Naive thymus-derived CD4-positive, alpha-beta T cell (primary cell): Measurements from ENCODE around the gene MAT2B. TPM values are rescaled to one million over a fixed set of nuclear protein-coding genes. Genes with fewer than 3 reads are reported as not detected.
"Not testable (repeated sequence)": the region's sequence is repeated elsewhere in the genome, so short reads cannot be mapped to it uniquely, and the experiment has no call there.

Experiments used
- ATAC-seq: fragments of 150-1000 bp; cut with Tn5 transposase; 2 replicates; pipeline ENCODE4 v1.10.0; 2021; ENCODE audit warnings: mild to moderate bottlenecking, moderate library complexity
- CTCF ChIA-PET: fragments of 350-600 bp; sonication (Branson Sonifier 250); formaldehyde crosslinking; loops from one replicate; lab custom pipeline; 2021; ENCODE audit warnings: antibody characterized with exemption; lab: Charles Lee
- POLR2A ChIA-PET: fragments of 350-600 bp; sonication (Branson Sonifier 250); formaldehyde crosslinking; loops from one replicate; lab custom pipeline; 2021; ENCODE audit warnings: antibody characterized with exemption, inconsistent platforms; lab: Charles Lee
- DNase-seq, 9 donors: peaks; one replicate each; pipeline versions ENCODE4 v3.0.0 to v3.0.0-alpha.2; 2020 to 2022; ENCODE audit warnings: mixed read lengths in 1 of 9
- H3K27ac ChIP-seq: one replicate; pipeline ENCODE4 v1.7.0; 2013; ENCODE audit warnings: mild to moderate bottlenecking, low read depth, low read length, moderate library complexity
- H3K27me3 ChIP-seq, 2 donors: one replicate each; pipeline ENCODE4 v1.7.0; 2013; ENCODE audit warnings: low read length in 2 of 2, mild to moderate bottlenecking in 2 of 2, moderate library complexity in 2 of 2; ENCODE audit not compliant: control insufficient read depth in 2 of 2, insufficient read depth in 2 of 2
- H3K36me3 ChIP-seq, 3 experiments: 1 replicate in 2 of 3; 2 replicates in 1 of 3; pipeline ENCODE4 v1.7.0; 2013; ENCODE audit warnings: low read length in 3 of 3, mild to moderate bottlenecking in 3 of 3, moderate library complexity in 1 of 3; ENCODE audit not compliant: insufficient read depth in 3 of 3, control insufficient read depth in 2 of 3
- H3K4me1 ChIP-seq, 2 donors: one replicate each; pipeline ENCODE4 v1.7.0; 2013; ENCODE audit warnings: low read length in 2 of 2, mild to moderate bottlenecking in 2 of 2, moderate library complexity in 1 of 2; ENCODE audit not compliant: control insufficient read depth in 2 of 2, insufficient read depth in 2 of 2
- H3K4me3 ChIP-seq: 2 replicates; pipeline ENCODE4 v1.7.0; 2013; ENCODE audit warnings: mild to moderate bottlenecking, low read length
- H3K9me3 ChIP-seq, 3 experiments: 1 replicate in 2 of 3; 2 replicates in 1 of 3; pipeline ENCODE4 v1.7.0; 2013; ENCODE audit warnings: low read length in 3 of 3; ENCODE audit not compliant: control insufficient read depth in 2 of 3
- H3K27ac Mint-ChIP-seq, 9 donors: one replicate each; pipeline ENCODE4 v1.8.0; 2020 to 2022; ENCODE audit warnings: mixed read lengths in 9 of 9, mild to moderate bottlenecking in 8 of 9, moderate library complexity in 5 of 9, inconsistent platforms in 2 of 9
- H3K27me3 Mint-ChIP-seq, 5 donors: one replicate each; pipeline ENCODE4 v1.8.0; 2021 to 2022; ENCODE audit warnings: mixed read lengths in 5 of 5, mild to moderate bottlenecking in 1 of 5
- H3K36me3 Mint-ChIP-seq, 5 donors: one replicate each; pipeline ENCODE4 v1.8.0; 2020 to 2022; ENCODE audit warnings: mixed read lengths in 5 of 5, mild to moderate bottlenecking in 3 of 5, inconsistent platforms in 1 of 5
- H3K4me1 Mint-ChIP-seq, 7 donors: one replicate each; pipeline ENCODE4 v1.8.0; 2020 to 2022; ENCODE audit warnings: mixed read lengths in 7 of 7, mild to moderate bottlenecking in 3 of 7, inconsistent platforms in 1 of 7
- H3K4me3 Mint-ChIP-seq, 10 donors: one replicate each; pipeline ENCODE4 v1.8.0; 2020 to 2022; ENCODE audit warnings: mild to moderate bottlenecking in 10 of 10, mixed read lengths in 10 of 10, moderate library complexity in 6 of 10, inconsistent platforms in 2 of 10
- H3K9me3 Mint-ChIP-seq, 11 donors: one replicate each; pipeline ENCODE4 v1.8.0; 2020 to 2022; ENCODE audit warnings: mixed read lengths in 11 of 11, mild to moderate bottlenecking in 4 of 11, inconsistent platforms in 1 of 11, moderate library complexity in 1 of 11
- intact Hi-C, 2 donors: fragments of 100-400 bp; cut with micrococcal nuclease; formaldehyde crosslinking; loops; one replicate each; pipeline ENCODE4 v1.15.1; 2023
- polyA plus RNA-seq, 2 donors: library from polyadenylated mRNA; unstranded; fragments of 300-500 nt; fragmentation: Illumina TruSeq; gene quantifications; one replicate each; pipeline ENCODE4 v1.2.3, GENCODE V29; 2021
- total RNA-seq, 6 experiments: library from RNA in 5 of 6; stranded (reverse) in 5 of 6; gene quantifications; 1 replicate in 5 of 6; 2 replicates in 1 of 6; pipeline ENCODE4 v1.2.3 and lab custom pipeline; 2021 to 2026

The MAT2B gene
- total and polyA plus RNA-seq, 7 experiments from 2014 or later = 47.7 to 322 (median 126) TPM

GRCh38 chr5:163535290-163535689 lies 29.9 kb downstream of the MAT2B start:
- intact Hi-C loops = no loop called here
- Histone ChIP-seq H3K4me3 (no peak overlapping the region), H3K27ac (no peak overlapping the region), H3K9me3 (no peaks in the 10 kb centered on the region), H3K36me3 (no peaks in the 10 kb centered on the region), H3K27me3 (no peaks in the 10 kb centered on the region), H3K4me1 (no peaks in the 10 kb centered on the region)
- ChIA-PET POLR2A (no interaction called here), CTCF (no interaction called here)
- DNase-seq (no peak), ATAC-seq (no peak)
- peaks cover 0 to 30% (median 13%) of the 10 kb centered on the region in 5 donors for H3K27me3 Mint-ChIP-seq
- H3K27ac Mint-ChIP-seq = no peak overlapping the region
- H3K4me3 Mint-ChIP-seq = no peak overlapping the region
- peaks cover 0 to 7% (median 0%) of the 10 kb centered on the region in 5 donors for H3K36me3 Mint-ChIP-seq
- peaks cover 0 to 1% (median 0%) of the 10 kb centered on the region in 11 donors for H3K9me3 Mint-ChIP-seq
- H3K4me1 Mint-ChIP-seq = peaks cover 0 to 5% (median 0%) of the 10 kb centered on the region in 7 donors

GRCh38 chr5:163536442-163536841 lies 31.0 kb downstream of the MAT2B start:
- peaks cover 8 to 28% (median 15%) of the 10 kb centered on the region in 5 donors for H3K27me3 Mint-ChIP-seq
- H3K4me3 Mint-ChIP-seq, H3K4me3 ChIP-seq, ATAC-seq, H3K4me1 Mint-ChIP-seq, H3K27ac Mint-ChIP-seq, intact Hi-C loops, H3K4me1 ChIP-seq, H3K36me3 ChIP-seq, H3K27me3 ChIP-seq, H3K36me3 Mint-ChIP-seq, DNase-seq, POLR2A ChIA-PET, H3K9me3 Mint-ChIP-seq, H3K9me3 ChIP-seq, H3K27ac ChIP-seq: not testable (repeated sequence)
- CTCF ChIA-PET = interaction anchor here (0.6 kb wide), 1 partner anchor 24 kb away, joined by 3 read pairs; no protein-coding TSS in a partner anchor

- Histone ChIP-seq H3K4me1 (no peaks in the 10 kb centered on the region), H3K27me3 (no peaks in the 10 kb centered on the region), H3K27ac (no peak overlapping the region), H3K36me3 (no peaks in the 10 kb centered on the region), H3K9me3 (no peaks in the 10 kb centered on the region), H3K4me3 (no peak overlapping the region)
- intact Hi-C loops = no loop called here
- no peak for ATAC-seq
- POLR2A ChIA-PET = no interaction called here
- H3K4me3 Mint-ChIP-seq = no peak overlapping the region
- H3K27me3 Mint-ChIP-seq = peaks cover 8 to 25% (median 15%) of the 10 kb centered on the region in 5 donors
- H3K27ac Mint-ChIP-seq = no peak overlapping the region
- peaks cover 0 to 7% (median 0%) of the 10 kb centered on the region in 5 donors for H3K36me3 Mint-ChIP-seq
- DNase-seq = no peak
- H3K9me3 Mint-ChIP-seq = peaks cover 0 to 2% (median 0%) of the 10 kb centered on the region in 11 donors
- H3K4me1 Mint-ChIP-seq = no peaks in the 10 kb centered on the region
- CTCF ChIA-PET = no interaction called here
Measured at GRCh38 chr5:163540696-163541095, 35.3 kb downstream of the MAT2B start.

- H3K36me3 Mint-ChIP-seq = peaks cover 0 to 5% (median 0%) of the 10 kb centered on the region in 5 donors
- Histone ChIP-seq H3K4me1 (no peaks in the 10 kb centered on the region), H3K27me3 (no peaks in the 10 kb centered on the region), H3K9me3 (no peaks in the 10 kb centered on the region), H3K36me3 (no peaks in the 10 kb centered on the region), H3K4me3 (no peak overlapping the region), H3K27ac (no peak overlapping the region)
- H3K4me3 Mint-ChIP-seq = no peak overlapping the region
- ATAC-seq = no peak
- DNase-seq = no peak
- H3K9me3 Mint-ChIP-seq = peaks cover 0 to 2% (median 0%) of the 10 kb centered on the region in 11 donors
- ChIA-PET POLR2A (no interaction called here), CTCF (no interaction called here)
- H3K4me1 Mint-ChIP-seq = no peaks in the 10 kb centered on the region
- intact Hi-C loops = no loop called here
- H3K27me3 Mint-ChIP-seq = peaks cover 8 to 20% (median 12%) of the 10 kb centered on the region in 5 donors
- H3K27ac Mint-ChIP-seq = no peak overlapping the region
Measured at GRCh38 chr5:163542771-163543170, 37.4 kb downstream of the MAT2B start.

GRCh38 chr5:163544041-163544440 lies 38.6 kb downstream of the MAT2B start:
- no peak for DNase-seq
- H3K4me1 Mint-ChIP-seq = no peaks in the 10 kb centered on the region
- Histone ChIP-seq H3K27me3 (no peaks in the 10 kb centered on the region), H3K4me1 (no peaks in the 10 kb centered on the region), H3K9me3 (no peaks in the 10 kb centered on the region), H3K27ac (no peak overlapping the region), H3K4me3 (no peak overlapping the region), H3K36me3 (no peaks in the 10 kb centered on the region)
- no peak overlapping the region for H3K27ac Mint-ChIP-seq
- intact Hi-C loops = no loop called here
- no peak for ATAC-seq
- peaks cover 6 to 17% (median 13%) of the 10 kb centered on the region in 5 donors for H3K27me3 Mint-ChIP-seq
- peaks cover 0 to 2% (median 0%) of the 10 kb centered on the region in 11 donors for H3K9me3 Mint-ChIP-seq
- H3K36me3 Mint-ChIP-seq = no peaks in the 10 kb centered on the region
- CTCF ChIA-PET = no interaction called here
- no peak overlapping the region for H3K4me3 Mint-ChIP-seq
- POLR2A ChIA-PET = no interaction called here

- H3K9me3 ChIP-seq = no peaks in the 10 kb centered on the region
- intact Hi-C loops = no loop called here
- H3K36me3 ChIP-seq = no peaks in the 10 kb centered on the region
- ATAC-seq (no peak), DNase-seq (no peak)
- no peak overlapping the region for H3K27ac ChIP-seq
- Mint-ChIP-seq H3K27ac (no peak overlapping the region), H3K36me3 (no peaks in the 10 kb centered on the region), H3K27me3 (peaks cover 6 to 15% (median 13%) of the 10 kb centered on the region in 5 donors), H3K9me3 (peaks cover 0 to 1% (median 0%) of the 10 kb centered on the region in 11 donors), H3K4me1 (no peaks in the 10 kb centered on the region), H3K4me3 (no peak overlapping the region)
- H3K27me3 ChIP-seq = no peaks in the 10 kb centered on the region
- ChIA-PET CTCF (no interaction called here), POLR2A (no interaction called here)
- no peak overlapping the region for H3K4me3 ChIP-seq
- no peaks in the 10 kb centered on the region for H3K4me1 ChIP-seq
Measured at GRCh38 chr5:163544836-163545235, 39.4 kb downstream of the MAT2B start.

- no peaks in the 10 kb centered on the region for H3K9me3 Mint-ChIP-seq
- Histone ChIP-seq H3K9me3 (no peaks in the 10 kb centered on the region), H3K36me3 (no peaks in the 10 kb centered on the region), H3K4me3 (no peak overlapping the region), H3K4me1 (no peaks in the 10 kb centered on the region), H3K27me3 (no peaks in the 10 kb centered on the region), H3K27ac (no peak overlapping the region)
- no peak overlapping the region for H3K4me3 Mint-ChIP-seq
- peaks cover 0 to 31% (median 13%) of the 10 kb centered on the region in 5 donors for H3K27me3 Mint-ChIP-seq
- ChIA-PET POLR2A (no interaction called here), CTCF (interaction anchor here (0.7 kb wide), 1 partner anchor 50 kb away, joined by 4 read pairs; no protein-coding TSS in a partner anchor)
- DNase-seq (no peak), ATAC-seq (no peak)
- intact Hi-C loops = no loop called here
- H3K36me3 Mint-ChIP-seq = no peaks in the 10 kb centered on the region
- no peaks in the 10 kb centered on the region for H3K4me1 Mint-ChIP-seq
- no peak overlapping the region for H3K27ac Mint-ChIP-seq
Measured at GRCh38 chr5:163548649-163549048, 43.2 kb downstream of the MAT2B start.
